Keratinocyte (primary cell): ENCODE results near the gene PRELID3B. TPM values are rescaled to one million over a fixed set of nuclear protein-coding genes. Genes with fewer than 3 reads are reported as not detected.

Source experiments
- DNase-seq: peaks from one replicate; pipeline ENCODE4 v3.0.0-alpha.2; 2011; ENCODE audit warnings: low read depth, missing footprints, low spot score
- FAIRE-seq: peaks from 2 replicates; lab custom pipeline; 2011; peaks lifted over from hg19 to GRCh38; lab: Jason Lieb, UNC
- H2AFZ ChIP-seq: 2 replicates; pipeline ENCODE4 v1.6.0; 2012; ENCODE audit warnings: low read length, control low read depth, inconsistent platforms; ENCODE audit not compliant: control insufficient read depth
- H3K27ac ChIP-seq: 2 replicates; pipeline ENCODE4 v1.5.1; 2011; ENCODE audit warnings: low read length; ENCODE audit not compliant: control insufficient read depth, insufficient read depth
- H3K27me3 ChIP-seq: 3 replicates; pipeline ENCODE4 v1.6.0; 2011; ENCODE audit warnings: low read length; ENCODE audit not compliant: control insufficient read depth, insufficient read depth; ENCODE audit errors: extremely low read depth
- H3K36me3 ChIP-seq, 2 experiments: 2 replicates in 1 of 2; 3 replicates in 1 of 2; pipeline ENCODE4 v1.5.1; 2011; ENCODE audit warnings: low read length in 2 of 2, mild to moderate bottlenecking in 1 of 2; ENCODE audit not compliant: control insufficient read depth in 2 of 2, insufficient read depth in 2 of 2; ENCODE audit errors: extremely low read depth in 1 of 2
- H3K4me1 ChIP-seq: 3 replicates; pipeline ENCODE4 v1.5.1; 2011; ENCODE audit warnings: low read length; ENCODE audit not compliant: control insufficient read depth, insufficient read depth; ENCODE audit errors: extremely low read depth
- H3K4me2 ChIP-seq: 3 replicates; pipeline ENCODE4 v1.6.0; 2011; ENCODE audit warnings: low read depth, low read length; ENCODE audit not compliant: control insufficient read depth, insufficient read depth; ENCODE audit errors: extremely low read depth
- H3K4me3 ChIP-seq, 3 experiments: fragments of 200-600 bp in 1 of 3; sonication (generic) in 1 of 3; 2 replicates in 2 of 3; 3 replicates in 1 of 3; pipeline ENCODE4 v1.5.1; 2011 to 2016; ENCODE audit warnings: low read length in 3 of 3, mild to moderate bottlenecking in 3 of 3, control low read depth in 2 of 3, inconsistent platforms in 1 of 3, low read depth in 1 of 3, mixed read lengths in 1 of 3, mixed run types in 1 of 3, moderate library complexity in 1 of 3; ENCODE audit not compliant: control insufficient read depth in 2 of 3, insufficient read depth in 2 of 3; ENCODE audit errors: extremely low read depth in 1 of 3
- H3K79me2 ChIP-seq: 2 replicates; pipeline ENCODE4 v1.6.0; 2012; ENCODE audit warnings: low read length; ENCODE audit not compliant: control insufficient read depth, insufficient read depth
- H3K9ac ChIP-seq: 3 replicates; pipeline ENCODE4 v1.6.0; 2011; ENCODE audit warnings: low read length; ENCODE audit not compliant: control insufficient read depth, insufficient read depth; ENCODE audit errors: extremely low read depth
- H3K9me1 ChIP-seq: 3 replicates; pipeline ENCODE4 v1.6.0; 2011; ENCODE audit warnings: low read length; ENCODE audit not compliant: control insufficient read depth, insufficient read depth; ENCODE audit errors: extremely low read depth
- H3K9me3 ChIP-seq: 2 replicates; pipeline ENCODE4 v1.5.1; 2012; ENCODE audit warnings: low read depth, low read length; ENCODE audit not compliant: control insufficient read depth
- H4K20me1 ChIP-seq: 3 replicates; pipeline ENCODE4 v1.6.0; 2011; ENCODE audit warnings: low read length; ENCODE audit not compliant: control insufficient read depth, insufficient read depth; ENCODE audit errors: extremely low read depth
- EZH2 ChIP-seq: IDR thresholded peaks from one replicate; pipeline ENCODE4 v1.6.1; 2012; ENCODE audit warnings: inconsistent platforms, mild to moderate bottlenecking, low read length, moderate library complexity
- dilution Hi-C: fragments of 300-500 bp; cut with MboI; formaldehyde crosslinking; loops from one replicate; pipeline ENCODE4 v1.7.0; 2020; ENCODE audit warnings: low sequenced_read_pairs; ENCODE audit not compliant: extremely low pct_ligation_motif_present
- polyA plus RNA-seq, 5 experiments: library from polyadenylated mRNA; depleted of rRNA in 3 of 5; stranded (reverse) in 3 of 5; stranded (forward) in 1 of 5; unstranded in 1 of 5; fragments of >200 nt; gene quantifications; 1 replicate in 1 of 5; 2 replicates in 3 of 5; 3 replicates in 1 of 5; pipeline versions ENCODE4 v1.2.1 to v1.2.3, GENCODE V29; 2011 to 2012; ENCODE audit warnings: missing spikeins in 2 of 5, low read depth in 1 of 5, low replicate concordance in 1 of 5
- TF ChIP-seq, protein P1 (sequence below), 3 experiments: IDR thresholded peaks in 1 of 3; conservative IDR thresholded peaks in 1 of 3; optimal IDR thresholded peaks in 1 of 3; 2 replicates in 2 of 3; 3 replicates in 1 of 3; pipeline versions ENCODE3 to v1.5.1; 2011; ENCODE audit warnings: low read length in 3 of 3, mild to moderate bottlenecking in 3 of 3, moderate library complexity in 2 of 3, control low read depth in 1 of 3, inconsistent platforms in 1 of 3; ENCODE audit not compliant: insufficient read depth in 2 of 3; ENCODE audit errors: extremely low read depth in 1 of 3

The PRELID3B gene
- polyA plus RNA-seq, 1 donor (not counting 4 experiments of a cell fraction or from before 2014, with no cell fraction given) = 86.9 TPM

DNA sequence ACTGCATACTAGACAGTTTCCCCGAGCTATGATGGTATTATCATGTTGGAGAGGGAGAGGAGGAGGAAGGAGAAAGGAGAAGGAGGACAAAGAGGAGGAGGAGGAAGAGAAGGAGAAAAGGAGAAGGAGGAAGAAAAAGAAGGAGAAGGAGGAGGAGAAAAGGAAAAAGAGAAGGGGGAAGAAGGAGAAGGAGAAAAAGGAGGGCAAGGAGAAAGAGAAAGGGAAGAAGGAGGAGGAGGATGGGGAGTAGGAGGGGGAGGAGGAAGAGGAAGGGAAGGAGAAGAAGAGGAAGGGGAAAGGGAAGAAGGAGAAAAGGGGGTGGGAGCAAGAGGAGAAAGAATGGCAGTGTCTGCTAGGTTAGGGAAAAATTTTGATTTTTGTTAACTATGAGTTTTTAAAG lies 35.1 kb upstream of the PRELID3B start:
- dilution Hi-C loops = no loop called here
- Histone ChIP-seq H3K4me3 (no peak overlapping the region), H3K36me3 (no peaks in the 10 kb centered on the region), H3K27me3 (peaks cover 6% of the 10 kb centered on the region), H3K79me2 (no peaks in the 10 kb centered on the region), H3K9me1 (no peaks in the 10 kb centered on the region), H3K4me2 (no peak overlapping the region), H3K9ac (no peak overlapping the region), H3K4me1 (peaks cover 9% of the 10 kb centered on the region), H4K20me1 (no peaks in the 10 kb centered on the region), H3K27ac (no peak overlapping the region), H2AFZ (no peak overlapping the region), H3K9me3 (no peaks in the 10 kb centered on the region)
- no peak for TF ChIP-seq EZH2
- TF ChIP-seq, protein P1, sequence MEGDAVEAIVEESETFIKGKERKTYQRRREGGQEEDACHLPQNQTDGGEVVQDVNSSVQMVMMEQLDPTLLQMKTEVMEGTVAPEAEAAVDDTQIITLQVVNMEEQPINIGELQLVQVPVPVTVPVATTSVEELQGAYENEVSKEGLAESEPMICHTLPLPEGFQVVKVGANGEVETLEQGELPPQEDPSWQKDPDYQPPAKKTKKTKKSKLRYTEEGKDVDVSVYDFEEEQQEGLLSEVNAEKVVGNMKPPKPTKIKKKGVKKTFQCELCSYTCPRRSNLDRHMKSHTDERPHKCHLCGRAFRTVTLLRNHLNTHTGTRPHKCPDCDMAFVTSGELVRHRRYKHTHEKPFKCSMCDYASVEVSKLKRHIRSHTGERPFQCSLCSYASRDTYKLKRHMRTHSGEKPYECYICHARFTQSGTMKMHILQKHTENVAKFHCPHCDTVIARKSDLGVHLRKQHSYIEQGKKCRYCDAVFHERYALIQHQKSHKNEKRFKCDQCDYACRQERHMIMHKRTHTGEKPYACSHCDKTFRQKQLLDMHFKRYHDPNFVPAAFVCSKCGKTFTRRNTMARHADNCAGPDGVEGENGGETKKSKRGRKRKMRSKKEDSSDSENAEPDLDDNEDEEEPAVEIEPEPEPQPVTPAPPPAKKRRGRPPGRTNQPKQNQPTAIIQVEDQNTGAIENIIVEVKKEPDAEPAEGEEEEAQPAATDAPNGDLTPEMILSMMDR (optimal IDR thresholded peaks at IDR 0.05 in 1 of 3, IDR thresholded peaks at IDR 0.05 in 1 of 3, conservative IDR thresholded peaks at IDR 0.05 in 1 of 3; ENCODE audit: extremely low read depth in 1 of 3, insufficient read depth in 2 of 3, low read length in 3 of 3) = no peak
- FAIRE-seq (no peak), DNase-seq (no peak)

DNA sequence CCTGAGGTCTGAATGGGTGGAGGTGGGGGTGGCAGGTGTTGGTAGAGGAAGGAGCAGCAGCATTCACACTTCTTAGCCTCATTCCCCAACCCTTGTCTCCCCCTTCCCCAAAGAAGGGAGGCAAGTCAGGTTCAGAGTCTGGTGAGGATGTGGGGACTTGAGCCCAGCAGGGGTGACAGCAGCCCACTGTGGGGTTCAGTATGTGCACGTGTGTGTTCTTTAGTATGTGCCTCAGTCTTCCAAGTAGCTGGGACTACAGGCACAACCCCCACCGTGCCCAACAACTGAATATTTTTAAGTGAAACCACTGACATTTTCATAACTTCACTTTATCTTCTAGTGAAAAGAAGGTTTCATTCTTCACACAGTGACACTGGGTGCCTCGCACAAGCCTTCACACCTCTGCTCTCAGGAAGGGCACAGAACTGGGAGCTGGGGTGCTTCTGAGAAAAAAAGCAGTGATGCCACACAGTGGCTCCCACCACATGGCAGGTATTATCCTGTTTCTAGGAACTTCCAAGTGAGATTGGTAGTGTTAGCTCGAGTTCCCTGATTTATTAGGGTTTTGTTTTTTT lies 33.4 kb upstream of the PRELID3B start:
- H3K27ac ChIP-seq = no peak overlapping the region
- H2AFZ ChIP-seq = no peak overlapping the region
- H3K27me3 ChIP-seq = peaks cover 6% of the 10 kb centered on the region
- H3K4me2 ChIP-seq = no peak overlapping the region
- TF ChIP-seq, protein P1 (optimal IDR thresholded peaks at IDR 0.05 in 1 of 3, IDR thresholded peaks at IDR 0.05 in 1 of 3, conservative IDR thresholded peaks at IDR 0.05 in 1 of 3; ENCODE audit: extremely low read depth in 1 of 3, insufficient read depth in 2 of 3, low read length in 3 of 3) = no peak
- no peak for TF ChIP-seq EZH2
- peaks cover 3% of the 10 kb centered on the region for H3K4me1 ChIP-seq
- H3K9me1 ChIP-seq = no peaks in the 10 kb centered on the region
- FAIRE-seq = no peak
- no peak for DNase-seq
- H3K79me2 ChIP-seq = no peaks in the 10 kb centered on the region
- no peak overlapping the region for H3K4me3 ChIP-seq
- no peaks in the 10 kb centered on the region for H3K9me3 ChIP-seq
- no peaks in the 10 kb centered on the region for H4K20me1 ChIP-seq
- no peaks in the 10 kb centered on the region for H3K36me3 ChIP-seq
- dilution Hi-C loops = no loop called here
- H3K9ac ChIP-seq = no peak overlapping the region
